Astrocyte of the cerebellum (primary cell): ENCODE data around the gene PMM2.

Source experiments
- DNase-seq: peaks from one replicate; pipeline ENCODE4 v3.0.0-alpha.2; 2011; ENCODE audit warnings: low read depth
- H3K4me3 ChIP-seq: 2 replicates; pipeline ENCODE4 v1.5.1; 2011; ENCODE audit warnings: mild to moderate bottlenecking, low read depth, low read length, moderate library complexity
- in situ Hi-C: cut with HindIII; loops from 2 replicates; pipeline ENCODE4 v1.10.0; 2017; ENCODE audit warnings: low sequenced_read_pairs
- TF ChIP-seq, protein P1 (sequence below): IDR thresholded peaks from 2 replicates; pipeline ENCODE4 v1.5.1; 2012; ENCODE audit warnings: low read length, low read depth, moderate library complexity, mild to moderate bottlenecking; ENCODE audit errors: missing control alignments

Gene PMM2

DNA sequence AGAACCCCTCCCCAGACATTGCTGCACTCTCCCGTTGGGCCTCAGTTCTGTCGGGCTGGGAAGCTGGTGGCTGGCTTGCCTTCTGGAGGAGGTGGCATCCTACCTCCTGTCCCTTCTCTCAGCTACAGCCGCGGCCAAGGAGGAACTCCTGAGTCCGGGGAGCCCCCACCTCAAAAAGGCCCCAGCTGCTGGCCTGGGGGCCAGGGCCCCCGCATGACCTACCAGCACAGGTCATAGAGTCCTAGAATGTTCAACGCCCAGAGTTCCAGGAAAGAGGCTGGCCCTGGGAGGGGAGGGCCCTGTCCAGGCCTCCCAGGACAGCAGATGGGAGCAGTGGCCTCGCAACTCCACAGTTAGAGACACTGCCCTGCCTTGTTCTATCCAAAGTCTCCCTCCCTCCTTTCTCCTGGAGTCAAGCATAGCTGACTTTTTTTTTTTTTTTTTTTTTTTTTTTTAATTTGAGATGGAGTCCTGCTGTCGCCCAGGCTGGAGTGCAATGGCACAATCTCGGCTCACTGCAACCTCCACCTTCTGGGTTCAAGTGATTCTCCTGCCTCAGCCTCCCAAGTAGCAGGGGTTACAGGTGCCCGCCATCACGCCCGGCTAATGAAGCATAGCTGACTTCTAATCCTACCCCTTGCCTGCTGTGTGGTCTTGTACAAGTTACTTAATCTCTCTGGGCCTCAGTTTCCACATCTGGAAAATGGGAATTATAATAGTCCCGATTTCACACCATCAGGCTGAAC, 64.1 kb downstream of the PMM2 start:
- in situ Hi-C loops = no loop called here
- TF ChIP-seq, protein P1, sequence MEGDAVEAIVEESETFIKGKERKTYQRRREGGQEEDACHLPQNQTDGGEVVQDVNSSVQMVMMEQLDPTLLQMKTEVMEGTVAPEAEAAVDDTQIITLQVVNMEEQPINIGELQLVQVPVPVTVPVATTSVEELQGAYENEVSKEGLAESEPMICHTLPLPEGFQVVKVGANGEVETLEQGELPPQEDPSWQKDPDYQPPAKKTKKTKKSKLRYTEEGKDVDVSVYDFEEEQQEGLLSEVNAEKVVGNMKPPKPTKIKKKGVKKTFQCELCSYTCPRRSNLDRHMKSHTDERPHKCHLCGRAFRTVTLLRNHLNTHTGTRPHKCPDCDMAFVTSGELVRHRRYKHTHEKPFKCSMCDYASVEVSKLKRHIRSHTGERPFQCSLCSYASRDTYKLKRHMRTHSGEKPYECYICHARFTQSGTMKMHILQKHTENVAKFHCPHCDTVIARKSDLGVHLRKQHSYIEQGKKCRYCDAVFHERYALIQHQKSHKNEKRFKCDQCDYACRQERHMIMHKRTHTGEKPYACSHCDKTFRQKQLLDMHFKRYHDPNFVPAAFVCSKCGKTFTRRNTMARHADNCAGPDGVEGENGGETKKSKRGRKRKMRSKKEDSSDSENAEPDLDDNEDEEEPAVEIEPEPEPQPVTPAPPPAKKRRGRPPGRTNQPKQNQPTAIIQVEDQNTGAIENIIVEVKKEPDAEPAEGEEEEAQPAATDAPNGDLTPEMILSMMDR = no peak
- no peak overlapping the region for H3K4me3 ChIP-seq
- DNase-seq = no peak

DNA sequence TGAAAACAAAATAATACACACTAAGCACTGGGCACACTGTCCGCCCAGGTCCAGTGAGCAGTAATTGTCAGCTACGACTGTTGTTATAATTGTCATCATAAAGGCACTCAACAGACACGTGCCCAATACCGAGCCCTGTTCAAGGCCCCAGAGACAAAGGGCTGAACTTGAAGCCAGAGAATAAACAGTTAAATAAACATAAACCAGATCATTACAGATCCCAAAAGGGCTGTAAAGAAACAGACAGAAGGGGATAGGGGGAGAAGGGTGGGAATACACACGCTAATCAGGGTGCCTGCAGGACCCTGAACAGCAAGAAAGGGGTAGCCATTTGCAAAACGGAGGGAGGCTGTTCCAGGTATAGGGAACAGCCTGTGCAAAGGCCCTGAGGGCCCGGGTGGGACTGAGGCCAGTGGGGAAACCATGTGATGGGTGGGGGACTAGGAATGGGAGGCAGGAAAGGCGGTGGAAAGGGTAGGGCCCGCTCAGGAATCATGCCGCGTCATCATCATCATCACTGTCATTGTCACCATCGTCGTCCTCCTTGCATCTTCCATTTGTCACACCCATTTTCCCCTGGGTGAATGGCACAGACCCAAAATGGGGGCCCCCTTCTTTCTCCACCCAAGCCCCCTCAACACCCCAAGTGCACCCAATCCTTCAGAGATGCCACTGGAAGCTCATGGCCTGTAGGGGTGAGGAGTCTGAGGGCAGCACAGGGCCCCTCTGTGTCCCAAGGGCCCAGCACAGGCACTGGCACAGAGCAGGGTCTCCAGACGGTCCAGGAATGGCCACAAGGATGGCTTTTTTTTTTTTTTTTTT, 64.9 kb downstream of the PMM2 start:
- in situ Hi-C loops = no loop called here
- no peak overlapping the region for H3K4me3 ChIP-seq
- no peak for DNase-seq
- TF ChIP-seq, protein P1 = no peak

DNA sequence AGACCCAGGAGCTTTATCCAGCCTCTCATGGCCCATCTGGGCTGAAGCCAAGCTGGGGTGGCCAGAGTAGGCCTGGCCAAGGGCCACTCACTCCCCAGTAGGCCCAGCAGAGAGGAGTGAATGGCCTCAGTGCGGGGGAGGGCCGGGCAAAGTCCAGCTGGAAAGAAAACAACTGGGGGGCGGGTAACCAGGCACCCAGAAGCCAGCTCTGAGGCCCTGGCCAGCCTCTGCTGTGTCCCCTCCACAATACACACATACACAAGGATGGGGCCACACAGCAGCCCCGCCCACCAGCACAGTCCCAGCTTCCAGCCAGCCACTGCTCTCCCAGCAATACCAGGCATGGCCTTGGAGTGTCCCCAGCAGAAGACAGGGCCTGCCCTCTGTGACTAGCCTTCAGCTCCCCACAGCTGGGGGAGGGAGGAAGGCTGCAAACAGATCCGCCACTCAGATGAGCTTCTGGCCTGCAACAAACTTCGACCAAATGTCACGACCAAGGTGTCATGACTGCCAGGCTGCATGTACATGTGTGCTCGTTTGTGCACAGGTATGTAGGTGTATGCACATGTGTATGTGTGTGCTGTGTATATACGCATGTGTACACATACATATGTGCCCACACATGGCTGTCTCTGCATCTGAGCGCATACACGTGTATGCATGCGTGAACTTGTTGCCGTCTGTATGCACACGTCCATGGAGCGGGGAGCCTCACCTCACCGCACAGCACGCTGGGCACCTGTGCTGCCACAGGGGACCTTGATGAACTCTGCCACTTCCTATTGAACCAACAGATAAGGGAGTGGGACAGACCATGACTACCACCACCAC, 66.2 kb downstream of the PMM2 start:
- no peak overlapping the region for H3K4me3 ChIP-seq
- TF ChIP-seq, protein P1 = no peak
- no peak for DNase-seq
- in situ Hi-C loops = no loop called here

DNA sequence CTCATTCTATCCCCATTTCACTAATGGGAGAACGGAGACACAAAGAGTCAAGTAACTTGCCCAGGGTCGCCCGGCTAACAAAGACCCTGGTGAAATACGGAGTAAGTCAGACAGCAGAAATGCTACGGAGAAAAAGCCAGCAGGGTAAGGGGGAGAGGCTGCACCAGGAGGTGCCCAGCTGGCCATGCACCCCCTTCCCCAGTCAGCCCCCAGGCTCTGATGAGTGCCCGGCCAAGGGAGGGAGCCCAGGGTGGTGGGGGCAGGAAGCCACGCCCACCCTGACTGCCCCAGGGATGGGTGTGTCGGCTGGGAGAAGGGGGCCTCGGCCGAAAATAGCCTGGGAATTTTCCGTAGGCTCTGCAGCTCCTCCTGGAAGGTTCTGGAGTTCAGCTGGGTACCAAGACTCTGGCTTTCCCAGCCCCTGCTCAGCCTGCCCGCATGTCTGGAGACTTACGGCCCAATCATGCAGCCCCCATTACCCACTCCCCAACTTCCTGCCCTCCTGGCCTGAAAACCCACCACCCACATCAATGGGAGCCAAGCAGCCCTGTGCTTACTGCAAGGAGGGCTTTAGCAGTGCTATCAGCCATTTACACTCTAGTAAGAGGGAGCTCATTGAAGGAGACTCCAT, 67.0 kb downstream of the PMM2 start:
- DNase-seq = no peak
- no peak overlapping the region for H3K4me3 ChIP-seq
- in situ Hi-C loops = no loop called here
- TF ChIP-seq, protein P1 = no peak

DNA sequence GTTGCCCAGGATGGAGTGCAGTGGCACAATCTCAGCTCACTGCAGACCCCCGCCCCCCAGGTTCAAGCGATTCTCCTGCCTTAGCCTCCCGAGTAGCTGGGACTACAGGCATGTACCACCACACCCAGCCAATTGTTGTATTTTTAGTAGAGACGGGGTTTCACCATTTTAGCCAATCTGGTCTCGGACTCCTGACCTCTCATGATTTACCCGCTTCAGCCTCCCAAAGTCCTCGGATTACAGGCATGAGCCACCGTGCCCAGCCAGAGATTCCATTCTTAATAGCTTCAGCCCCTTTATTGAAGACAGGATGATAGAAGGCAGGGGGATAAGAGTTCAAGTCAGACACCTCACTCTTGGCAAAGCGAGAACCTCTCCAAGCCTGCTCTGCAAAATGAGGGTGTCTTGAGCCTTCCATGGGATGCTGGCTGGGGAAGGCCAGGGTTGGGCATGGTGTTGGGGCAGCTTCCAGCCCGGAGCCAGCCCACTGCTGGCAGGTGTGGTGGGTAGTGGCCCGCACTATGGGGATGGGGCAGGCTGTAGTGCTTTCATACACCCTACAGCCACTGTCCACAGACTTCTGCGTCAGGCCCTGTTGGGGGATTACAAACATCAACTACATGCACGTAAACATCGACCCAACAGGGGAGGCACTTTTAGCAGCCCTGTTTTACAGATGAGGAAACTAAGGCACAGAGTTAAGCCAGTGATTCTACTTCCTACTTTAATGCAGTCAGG, 67.7 kb downstream of the PMM2 start:
- DNase-seq = no peak
- no peak overlapping the region for H3K4me3 ChIP-seq
- TF ChIP-seq, protein P1 = no peak

More for the DNA sequence above, 67.7 kb downstream of the PMM2 start:
- in situ Hi-C loops = no loop called here
